ENCODE results near the gene SOX15.
A peak's percentile ranks its signal among the peaks of the same experiment; 100 is the strongest.

SOX15 gene

GRCh38 chr17:7551396-7551795 is 38.5 kb downstream of the SOX15 start:
- DNase-seq (no peak), ATAC-seq (replicated peaks) (no peak)
- Mint-ChIP-seq H3K4me3 (no peak overlapping the region), H3K9me3 (no peaks in the 10 kb centered on the region), H3K36me3 (peaks cover 0 to 4% of the 10 kb centered on the region in 2 donors), H3K4me1 (peaks cover 50 to 78% of the 10 kb centered on the region in 2 donors), H3K27me3 (no peaks in the 10 kb centered on the region), H3K27ac (peak overlapping the region; percentile 74)

DNA sequence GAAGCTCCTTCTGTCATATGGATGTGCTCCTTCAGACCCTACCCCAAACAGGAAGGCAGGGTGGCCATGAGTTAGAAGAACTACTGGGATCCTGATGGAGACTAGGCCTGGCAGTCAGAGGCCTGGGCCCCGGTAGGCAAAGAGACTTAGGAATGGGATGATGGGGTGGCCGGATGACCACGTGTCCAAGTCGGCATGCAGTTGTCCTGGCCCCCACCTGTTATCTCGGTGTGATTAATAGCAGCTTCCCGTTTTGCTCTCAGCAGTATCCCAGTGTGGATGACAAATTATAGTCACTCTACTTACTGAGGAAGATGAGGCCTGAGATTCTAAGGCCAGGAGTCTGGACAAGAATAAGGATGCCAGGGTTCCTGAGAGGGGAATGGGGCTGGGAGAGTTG is 39.5 kb downstream of the SOX15 start:
- no peaks in the 10 kb centered on the region for H3K9me3 Mint-ChIP-seq
- H3K27ac Mint-ChIP-seq = no peak overlapping the region
- no peak overlapping the region for H3K4me3 Mint-ChIP-seq
- no peaks in the 10 kb centered on the region for H3K27me3 Mint-ChIP-seq
- no peak for DNase-seq
- ATAC-seq (replicated peaks) = no peak
- peaks cover 0 to 3% of the 10 kb centered on the region in 2 donors for H3K36me3 Mint-ChIP-seq
- H3K4me1 Mint-ChIP-seq = peaks cover 46 to 72% of the 10 kb centered on the region in 2 donors

DNA sequence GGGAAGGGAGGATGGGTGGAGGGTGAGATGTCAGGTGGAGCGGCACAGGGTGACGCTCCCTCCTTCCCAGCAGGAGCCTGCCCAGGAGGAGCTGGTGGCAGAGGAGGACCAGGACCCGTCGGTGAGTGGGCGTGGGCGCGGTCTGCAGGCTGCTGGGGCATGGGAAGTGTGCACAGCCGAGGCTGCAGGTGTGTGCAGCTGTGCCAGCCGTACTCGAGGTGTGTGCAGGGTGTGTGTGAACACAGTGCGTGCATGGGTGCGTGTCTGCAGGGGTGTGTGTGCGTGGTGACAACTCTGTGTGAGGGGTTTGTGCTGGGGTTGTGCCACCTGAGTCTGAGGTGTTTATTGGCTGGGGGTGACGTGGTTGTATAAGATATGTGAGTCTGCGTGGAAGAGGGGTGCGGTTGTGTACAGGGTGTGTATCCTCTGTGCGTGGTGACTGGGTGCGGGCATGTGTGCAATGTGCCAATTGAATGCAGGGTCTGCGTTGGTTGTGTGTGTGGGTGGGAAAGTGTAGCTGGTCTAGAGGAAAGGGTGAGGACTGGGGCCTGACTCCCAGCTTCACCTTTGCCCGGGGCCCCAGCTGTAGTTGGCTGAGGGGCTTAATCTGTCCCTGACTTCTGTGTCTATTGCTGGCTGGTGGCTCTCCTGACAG is 40.4 kb downstream of the SOX15 start:
- Mint-ChIP-seq H3K4me3 (peak overlapping the region; percentile 68 to 69), H3K27ac (peak overlapping the region; percentile 14), H3K4me1 (peaks cover 41 to 64% of the 10 kb centered on the region in 2 donors), H3K9me3 (no peaks in the 10 kb centered on the region), H3K36me3 (peaks cover 0 to 2% of the 10 kb centered on the region in 2 donors), H3K27me3 (no peaks in the 10 kb centered on the region)
- peak; percentile 32 to 45 for ATAC-seq (replicated peaks)
- DNase-seq = no peak

GRCh38 chr17:7548585-7549400 is 41.1 kb downstream of the SOX15 start, which contains the start of gene TNFSF12:
Gene TNFSF12, plus strand, starts transcription at chr17:7549058. Its CDS starts 96 bp downstream, at chr17:7549154.
- Mint-ChIP-seq H3K4me3 (peak within 1 kb of the TSS; percentile 83 to 88), H3K4me1 (peaks cover 38 to 58% of the 10 kb centered on the region in 2 donors), H3K36me3 (peaks cover 0 to 2% of the 10 kb centered on the region in 2 donors), H3K27me3 (no peaks in the 10 kb centered on the region), H3K9me3 (no peaks in the 10 kb centered on the region), H3K27ac (peak within 1 kb of the TSS; percentile 88)
- peak; percentile 53 to 60 for ATAC-seq (replicated peaks)
- no peak for DNase-seq

GRCh38 chr17:7544911-7545310 is 45.0 kb downstream of the SOX15 start:
- H3K27me3 Mint-ChIP-seq = peaks cover 0 to 13% of the 10 kb centered on the region in 2 donors
- H3K36me3 Mint-ChIP-seq = no peaks in the 10 kb centered on the region
- H3K27ac Mint-ChIP-seq = no peak overlapping the region
- DNase-seq = no peak
- peaks cover 12 to 36% of the 10 kb centered on the region in 2 donors for H3K4me1 Mint-ChIP-seq
- ATAC-seq (replicated peaks) = no peak
- no peaks in the 10 kb centered on the region for H3K9me3 Mint-ChIP-seq
- no peak overlapping the region for H3K4me3 Mint-ChIP-seq

- H3K4me3 Mint-ChIP-seq = no peak overlapping the region
- H3K36me3 Mint-ChIP-seq = no peaks in the 10 kb centered on the region
- ATAC-seq (replicated peaks) (no peak), DNase-seq (no peak)
- H3K9me3 Mint-ChIP-seq = peaks cover 0 to 9% of the 10 kb centered on the region in 2 donors
- peaks cover 0 to 13% of the 10 kb centered on the region in 2 donors for H3K4me1 Mint-ChIP-seq
- H3K27me3 Mint-ChIP-seq = peaks cover 4 to 18% of the 10 kb centered on the region in 2 donors
- peak overlapping the region; percentile 20 for H3K27ac Mint-ChIP-seq
Observed at GRCh38 chr17:7541074-7541621, 48.7 kb downstream of the SOX15 start.

DNA sequence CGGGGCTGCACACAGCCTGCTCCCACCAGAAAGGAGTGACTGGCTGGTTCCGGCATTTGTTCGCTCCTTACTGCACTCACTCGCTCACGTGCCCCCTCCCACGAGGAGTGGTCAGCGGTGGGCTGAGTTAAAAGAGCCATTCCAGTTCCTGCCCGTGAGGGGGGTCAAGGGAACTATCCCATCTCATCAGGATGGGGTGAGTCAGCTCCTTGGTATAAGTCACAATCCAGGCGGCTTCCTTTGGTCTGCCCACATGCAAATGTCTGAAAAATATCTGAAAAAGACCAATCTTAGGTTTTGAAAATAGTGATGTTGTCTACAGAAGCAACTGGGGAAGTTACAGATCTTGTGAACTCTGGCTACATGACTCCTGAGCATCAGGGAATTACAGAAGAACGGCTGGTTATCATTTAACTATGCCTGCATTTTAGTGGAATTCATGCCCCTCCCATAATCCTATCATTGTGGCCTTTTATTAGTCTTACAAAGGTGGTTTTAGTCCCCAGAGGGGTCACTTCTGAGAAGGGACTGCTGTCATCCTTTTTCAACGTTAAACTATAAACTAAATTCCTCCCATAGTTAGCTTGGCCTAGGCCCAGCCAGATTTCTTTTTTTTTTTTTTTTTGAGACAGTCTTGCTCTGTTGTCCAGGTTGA is 50.9 kb downstream of the SOX15 start:
- DNase-seq = no peak

More for the DNA sequence above, 50.9 kb downstream of the SOX15 start:
- no peak overlapping the region for H3K4me3 Mint-ChIP-seq
- ATAC-seq (replicated peaks) = no peak
- no peaks in the 10 kb centered on the region for H3K36me3 Mint-ChIP-seq
- H3K9me3 Mint-ChIP-seq = peaks cover 0 to 9% of the 10 kb centered on the region in 2 donors
- H3K4me1 Mint-ChIP-seq = peaks cover 0 to 13% of the 10 kb centered on the region in 2 donors
- no peak overlapping the region for H3K27ac Mint-ChIP-seq
- H3K27me3 Mint-ChIP-seq = peaks cover 7 to 18% of the 10 kb centered on the region in 2 donors

Data from stimulated activated naive B cell treated with anti-CD40 and anti-IgM and Interleukin-4, amounts not matched to agents 10 μg/mL and 1 μg/mL and 100 μg/mL, for 72 hours (primary cell).